ENCODE data around the gene IGSF21. TPM values are rescaled to one million over a fixed set of nuclear protein-coding genes. Genes with fewer than 3 reads are reported as not detected.

Gene IGSF21
- total and polyA plus RNA-seq, 2 donors (not counting 3 experiments of a cell fraction or from before 2014, with no cell fraction given), result not detected

GRCh38 chr1:18116777-18117176 lies 9.2 kb downstream of the IGSF21 start:
- CTCF ChIA-PET, result no interaction called here
- H3K36me3 ChIP-seq (ENCODE audit: control insufficient read depth in 2 of 2, extremely low read depth in 1 of 2, insufficient read depth in 2 of 2, low read length in 2 of 2), result no peaks in the 10 kb centered on the region
- H3K9me3 ChIP-seq (replicated peaks; ENCODE audit: control insufficient read depth, insufficient read depth, low read length), result no peaks in the 10 kb centered on the region
- H3K4me1 ChIP-seq (ENCODE audit: control insufficient read depth, extremely low read depth, insufficient read depth, low read length), result no peaks in the 10 kb centered on the region
- intact Hi-C loops (cut with micrococcal nuclease), result no loop called here
- H3K27ac ChIP-seq (ENCODE audit: insufficient read depth, low read depth, low read length), result no peak overlapping the region
- TF ChIP-seq GATA2 (IDR thresholded peaks at IDR 0.05; ENCODE audit: insufficient read depth, insufficient read length, low read depth, low read length) (no peak), FOS (IDR thresholded peaks at IDR 0.05; ENCODE audit: borderline replicate concordance, insufficient read depth, low read length) (no peak), EZH2 (IDR thresholded peaks at IDR 0.05; ENCODE audit: borderline replicate concordance, low read depth, low read length, severe bottlenecking) (no peak), CTCF (IDR thresholded peaks at IDR 0.05; ENCODE audit: extremely low read depth in 1 of 2, insufficient read depth in 1 of 2, low read depth in 1 of 2, low read length in 2 of 2) (no peak), POLR2A (IDR thresholded peaks at IDR 0.05; ENCODE audit: low read depth, low read length) (no peak), POLR2AphosphoS5 (IDR thresholded peaks at IDR 0.05; ENCODE audit: insufficient read depth, low read depth, low read length) (no peak), MAX (IDR thresholded peaks at IDR 0.05; ENCODE audit: insufficient read depth, insufficient read length) (no peak), MYC (IDR thresholded peaks at IDR 0.05; ENCODE audit: low read depth, low read length) (no peak), JUN (IDR thresholded peaks at IDR 0.05; ENCODE audit: borderline replicate concordance, insufficient read depth, insufficient read length, low read depth) (no peak)
- no peak overlapping the region for H2AFZ ChIP-seq (ENCODE audit: low read depth, low read length)
- H3K4me2 ChIP-seq (ENCODE audit: insufficient read depth, low read length), result no peak overlapping the region
- no peak for DNase-seq (ENCODE audit: low read depth, low spot score)
- no peaks in the 10 kb centered on the region for H3K27me3 ChIP-seq (ENCODE audit: control insufficient read depth in 2 of 2, insufficient read depth in 2 of 2, low read length in 2 of 2)
- dilution Hi-C loops (cut with MboI; ENCODE audit: extremely low pct_ligation_motif_present, low sequenced_read_pairs), result no loop called here
- H3K4me3 ChIP-seq (replicated peaks in 1 of 3; ENCODE audit: insufficient read depth in 1 of 3, low read depth in 1 of 3, low read length in 3 of 3), result no peak overlapping the region
- H3K9ac ChIP-seq (replicated peaks; ENCODE audit: extremely low read depth, insufficient read depth, low read length), result no peak overlapping the region
- POLR2A ChIA-PET, result no interaction called here
- no TSS peak for BruUV-seq (replicated peaks)
- FAIRE-seq, result no peak
- H4K20me1 ChIP-seq (replicated peaks; ENCODE audit: control insufficient read depth, extremely low read depth, insufficient read depth, low read length), result no peaks in the 10 kb centered on the region
- no peaks in the 10 kb centered on the region for H3K9me1 ChIP-seq (replicated peaks; ENCODE audit: control insufficient read depth, extremely low read depth, insufficient read depth, low read length)
- no peaks in the 10 kb centered on the region for H3K79me2 ChIP-seq (ENCODE audit: control insufficient read depth, insufficient read depth, low read length)
